GM13976 (cell line): ENCODE results near the gene RBM34.

ENCODE experiments used
- DNase-seq: peaks from one replicate; pipeline ENCODE4 v3.0.0; 2012; ENCODE audit warnings: low spot score
- CTCF ChIP-seq: IDR thresholded peaks from 2 replicates; pipeline ENCODE4 v1.5.1; 2012; ENCODE audit warnings: borderline replicate concordance, mild to moderate bottlenecking; ENCODE audit not compliant: insufficient read depth; ENCODE audit errors: extremely low read depth, missing control alignments, control extremely low read depth
- in situ Hi-C: fragments of 300-500 bp; cut with MboI; formaldehyde crosslinking; loops from one replicate; pipeline ENCODE4 v1.12.0; 2022; ENCODE audit warnings: low sequenced_read_pairs, mixed read lengths, inconsistent platforms; ENCODE audit not compliant: unreplicated experiment

Gene RBM34

GRCh38 chr1:235139315-235139714, 21.7 kb downstream of the RBM34 start:
- TF ChIP-seq CTCF: no peak
- DNase-seq: no peak
- in situ Hi-C loops: no loop called here

GRCh38 chr1:235138821-235139220, 22.2 kb downstream of the RBM34 start:
- TF ChIP-seq CTCF: no peak
- no peak for DNase-seq
- in situ Hi-C loops: no loop called here

- TF ChIP-seq CTCF: no peak
- in situ Hi-C loops: no loop called here
- DNase-seq: no peak
These were observed 24.9 kb downstream of the RBM34 start for GRCh38 chr1:235136111-235136510.

GRCh38 chr1:235134171-235134570, 26.9 kb downstream of the RBM34 start:
- DNase-seq: no peak
- in situ Hi-C loops: no loop called here
- TF ChIP-seq CTCF: no peak

GRCh38 chr1:235133086-235133485, 28.0 kb downstream of the RBM34 start:
- TF ChIP-seq CTCF: no peak
- in situ Hi-C loops: no loop called here
- DNase-seq: no peak

GRCh38 chr1:235131961-235132360, 29.1 kb downstream of the RBM34 start:
- no peak for DNase-seq
- in situ Hi-C loops: no loop called here
- TF ChIP-seq CTCF: no peak

GRCh38 chr1:235130766-235131270, 30.2 kb downstream of the RBM34 start:
- DNase-seq: no peak
- TF ChIP-seq CTCF: no peak
- in situ Hi-C loops: no loop called here
